H1 (cell line): ENCODE data around the gene ATP6V0D1. TPM values are rescaled to one million over a fixed set of nuclear protein-coding genes. Genes with fewer than 3 reads are reported as not detected.

ENCODE experiments used
- BACH1 ChIP-seq: IDR thresholded peaks from 2 replicates; pipeline ENCODE4 v1.6.1; 2012; ENCODE audit warnings: low read length, improper control_type of control experiment
- CBX8 ChIP-seq: fragments of 300-800, 300-1000 bp; sonication (generic); IDR thresholded peaks from 2 replicates; pipeline ENCODE4 v1.7.1; 2016; ENCODE audit warnings: low read depth, low read length, borderline replicate concordance
- CHD2 ChIP-seq: IDR thresholded peaks from 2 replicates; pipeline ENCODE4 v1.6.1; 2012; ENCODE audit warnings: low read length, improper control_type of control experiment
- CREB1 ChIP-seq: IDR thresholded peaks from 2 replicates; pipeline ENCODE4 v1.6.1; 2012; ENCODE audit warnings: inconsistent platforms
- CTBP2 ChIP-seq: IDR thresholded peaks from 2 replicates; pipeline ENCODE4 v1.7.0; 2011; ENCODE audit warnings: borderline replicate concordance, mild to moderate bottlenecking, moderate library complexity, mixed read lengths, low read length; ENCODE audit not compliant: insufficient read depth, insufficient read length
- GABPA ChIP-seq: IDR thresholded peaks from 2 replicates; pipeline ENCODE4 v1.6.1; 2011; ENCODE audit warnings: mild to moderate bottlenecking, low read length, moderate library complexity, borderline replicate concordance; ENCODE audit not compliant: insufficient read depth
- HDAC2 ChIP-seq, 2 experiments: fragments of 300-600 bp in 1 of 2; sonication (generic) in 1 of 2; IDR thresholded peaks; 2 replicates each; pipeline ENCODE4 v1.6.1; 2011 to 2012; ENCODE audit warnings: low read depth in 2 of 2, low read length in 2 of 2, mild to moderate bottlenecking in 2 of 2, moderate library complexity in 2 of 2, borderline replicate concordance in 1 of 2, inconsistent platforms in 1 of 2
- ZNF274 ChIP-seq: IDR thresholded peaks from 2 replicates; pipeline ENCODE4 v1.7.0; 2012; ENCODE audit warnings: low read length, borderline replicate concordance; ENCODE audit errors: extremely low read depth
- polyA plus RNA-seq, 7 experiments: library from polyadenylated mRNA; depleted of rRNA in 3 of 7; stranded (reverse) in 5 of 7; unstranded in 2 of 7; fragments of >200 nt in 5 of 7; fragments of 200-250 nt in 2 of 7; gene quantifications; 1 replicate in 5 of 7; 2 replicates in 1 of 7; 4 replicates in 1 of 7; pipeline versions ENCODE4 v1.2.1 to v1.2.3, GENCODE V29; 2011 to 2013; ENCODE audit warnings: missing spikeins in 2 of 7, mixed read lengths in 2 of 7
- total RNA-seq: library from RNA; stranded (reverse); fragmentation: NEBNext Ultra II Directional; extraction: Animal tissue kit (Norgen Biotek cat#: 25700); gene quantifications from 2 replicates; pipeline ENCODE4 v1.2.1, GENCODE V29; 2021
- TF ChIP-seq, protein P1 (sequence below): fragments of 300-600 bp; sonication (generic); IDR thresholded peaks from 2 replicates; pipeline ENCODE4 v1.7.1; 2012; ENCODE audit warnings: low read length, moderate library complexity, mild to moderate bottlenecking, inconsistent platforms; ENCODE audit not compliant: insufficient replicate concordance
- TF ChIP-seq, protein P2 (sequence below): IDR thresholded peaks from 2 replicates; pipeline ENCODE4 v1.6.1; 2012; ENCODE audit warnings: inconsistent platforms
- TF ChIP-seq, protein P3 (sequence below): IDR thresholded peaks from 2 replicates; pipeline ENCODE4 v1.6.1; 2011; ENCODE audit warnings: low read depth, mild to moderate bottlenecking, low read length; ENCODE audit not compliant: insufficient read depth

Gene ATP6V0D1
- total and polyA plus RNA-seq, 2 of the 8 experiments (the other 6 are each of a cell fraction or from before 2014, with no cell fraction given), result 47.3 to 134 TPM

DNA sequence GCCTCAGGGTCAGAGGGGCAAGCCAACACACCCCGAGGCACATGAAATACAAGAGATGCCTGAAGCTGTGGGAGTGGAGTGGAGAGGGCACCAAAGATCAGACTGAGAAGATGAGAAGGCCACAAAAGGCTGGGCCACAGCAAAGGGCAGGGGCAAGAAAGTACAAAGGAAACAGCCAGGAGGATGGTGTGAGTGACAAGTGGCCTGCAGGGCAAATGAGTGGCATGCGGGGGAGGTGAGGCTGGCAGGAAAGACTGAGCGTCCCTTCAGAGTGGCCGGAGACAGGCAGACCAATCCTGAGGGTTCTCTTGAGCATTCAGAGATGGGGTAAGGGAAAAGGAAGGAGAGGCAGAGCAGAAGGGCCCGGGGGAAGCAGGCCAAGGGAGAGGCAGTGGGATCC, 26.9 kb downstream of the ATP6V0D1 start (continued):
- TF ChIP-seq, protein P1, sequence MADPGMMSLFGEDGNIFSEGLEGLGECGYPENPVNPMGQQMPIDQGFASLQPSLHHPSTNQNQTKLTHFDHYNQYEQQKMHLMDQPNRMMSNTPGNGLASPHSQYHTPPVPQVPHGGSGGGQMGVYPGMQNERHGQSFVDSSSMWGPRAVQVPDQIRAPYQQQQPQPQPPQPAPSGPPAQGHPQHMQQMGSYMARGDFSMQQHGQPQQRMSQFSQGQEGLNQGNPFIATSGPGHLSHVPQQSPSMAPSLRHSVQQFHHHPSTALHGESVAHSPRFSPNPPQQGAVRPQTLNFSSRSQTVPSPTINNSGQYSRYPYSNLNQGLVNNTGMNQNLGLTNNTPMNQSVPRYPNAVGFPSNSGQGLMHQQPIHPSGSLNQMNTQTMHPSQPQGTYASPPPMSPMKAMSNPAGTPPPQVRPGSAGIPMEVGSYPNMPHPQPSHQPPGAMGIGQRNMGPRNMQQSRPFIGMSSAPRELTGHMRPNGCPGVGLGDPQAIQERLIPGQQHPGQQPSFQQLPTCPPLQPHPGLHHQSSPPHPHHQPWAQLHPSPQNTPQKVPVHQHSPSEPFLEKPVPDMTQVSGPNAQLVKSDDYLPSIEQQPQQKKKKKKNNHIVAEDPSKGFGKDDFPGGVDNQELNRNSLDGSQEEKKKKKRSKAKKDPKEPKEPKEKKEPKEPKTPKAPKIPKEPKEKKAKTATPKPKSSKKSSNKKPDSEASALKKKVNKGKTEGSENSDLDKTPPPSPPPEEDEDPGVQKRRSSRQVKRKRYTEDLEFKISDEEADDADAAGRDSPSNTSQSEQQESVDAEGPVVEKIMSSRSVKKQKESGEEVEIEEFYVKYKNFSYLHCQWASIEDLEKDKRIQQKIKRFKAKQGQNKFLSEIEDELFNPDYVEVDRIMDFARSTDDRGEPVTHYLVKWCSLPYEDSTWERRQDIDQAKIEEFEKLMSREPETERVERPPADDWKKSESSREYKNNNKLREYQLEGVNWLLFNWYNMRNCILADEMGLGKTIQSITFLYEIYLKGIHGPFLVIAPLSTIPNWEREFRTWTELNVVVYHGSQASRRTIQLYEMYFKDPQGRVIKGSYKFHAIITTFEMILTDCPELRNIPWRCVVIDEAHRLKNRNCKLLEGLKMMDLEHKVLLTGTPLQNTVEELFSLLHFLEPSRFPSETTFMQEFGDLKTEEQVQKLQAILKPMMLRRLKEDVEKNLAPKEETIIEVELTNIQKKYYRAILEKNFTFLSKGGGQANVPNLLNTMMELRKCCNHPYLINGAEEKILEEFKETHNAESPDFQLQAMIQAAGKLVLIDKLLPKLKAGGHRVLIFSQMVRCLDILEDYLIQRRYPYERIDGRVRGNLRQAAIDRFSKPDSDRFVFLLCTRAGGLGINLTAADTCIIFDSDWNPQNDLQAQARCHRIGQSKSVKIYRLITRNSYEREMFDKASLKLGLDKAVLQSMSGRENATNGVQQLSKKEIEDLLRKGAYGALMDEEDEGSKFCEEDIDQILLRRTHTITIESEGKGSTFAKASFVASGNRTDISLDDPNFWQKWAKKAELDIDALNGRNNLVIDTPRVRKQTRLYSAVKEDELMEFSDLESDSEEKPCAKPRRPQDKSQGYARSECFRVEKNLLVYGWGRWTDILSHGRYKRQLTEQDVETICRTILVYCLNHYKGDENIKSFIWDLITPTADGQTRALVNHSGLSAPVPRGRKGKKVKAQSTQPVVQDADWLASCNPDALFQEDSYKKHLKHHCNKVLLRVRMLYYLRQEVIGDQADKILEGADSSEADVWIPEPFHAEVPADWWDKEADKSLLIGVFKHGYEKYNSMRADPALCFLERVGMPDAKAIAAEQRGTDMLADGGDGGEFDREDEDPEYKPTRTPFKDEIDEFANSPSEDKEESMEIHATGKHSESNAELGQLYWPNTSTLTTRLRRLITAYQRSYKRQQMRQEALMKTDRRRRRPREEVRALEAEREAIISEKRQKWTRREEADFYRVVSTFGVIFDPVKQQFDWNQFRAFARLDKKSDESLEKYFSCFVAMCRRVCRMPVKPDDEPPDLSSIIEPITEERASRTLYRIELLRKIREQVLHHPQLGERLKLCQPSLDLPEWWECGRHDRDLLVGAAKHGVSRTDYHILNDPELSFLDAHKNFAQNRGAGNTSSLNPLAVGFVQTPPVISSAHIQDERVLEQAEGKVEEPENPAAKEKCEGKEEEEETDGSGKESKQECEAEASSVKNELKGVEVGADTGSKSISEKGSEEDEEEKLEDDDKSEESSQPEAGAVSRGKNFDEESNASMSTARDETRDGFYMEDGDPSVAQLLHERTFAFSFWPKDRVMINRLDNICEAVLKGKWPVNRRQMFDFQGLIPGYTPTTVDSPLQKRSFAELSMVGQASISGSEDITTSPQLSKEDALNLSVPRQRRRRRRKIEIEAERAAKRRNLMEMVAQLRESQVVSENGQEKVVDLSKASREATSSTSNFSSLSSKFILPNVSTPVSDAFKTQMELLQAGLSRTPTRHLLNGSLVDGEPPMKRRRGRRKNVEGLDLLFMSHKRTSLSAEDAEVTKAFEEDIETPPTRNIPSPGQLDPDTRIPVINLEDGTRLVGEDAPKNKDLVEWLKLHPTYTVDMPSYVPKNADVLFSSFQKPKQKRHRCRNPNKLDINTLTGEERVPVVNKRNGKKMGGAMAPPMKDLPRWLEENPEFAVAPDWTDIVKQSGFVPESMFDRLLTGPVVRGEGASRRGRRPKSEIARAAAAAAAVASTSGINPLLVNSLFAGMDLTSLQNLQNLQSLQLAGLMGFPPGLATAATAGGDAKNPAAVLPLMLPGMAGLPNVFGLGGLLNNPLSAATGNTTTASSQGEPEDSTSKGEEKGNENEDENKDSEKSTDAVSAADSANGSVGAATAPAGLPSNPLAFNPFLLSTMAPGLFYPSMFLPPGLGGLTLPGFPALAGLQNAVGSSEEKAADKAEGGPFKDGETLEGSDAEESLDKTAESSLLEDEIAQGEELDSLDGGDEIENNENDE, result no peak
- TF ChIP-seq, protein P2, sequence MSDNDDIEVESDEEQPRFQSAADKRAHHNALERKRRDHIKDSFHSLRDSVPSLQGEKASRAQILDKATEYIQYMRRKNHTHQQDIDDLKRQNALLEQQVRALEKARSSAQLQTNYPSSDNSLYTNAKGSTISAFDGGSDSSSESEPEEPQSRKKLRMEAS, result no peak
- TF ChIP-seq CTBP2 (no peak), GABPA (no peak), BACH1 (no peak), ZNF274 (no peak), HDAC2 (IDR thresholded peaks at IDR 0.05; ENCODE audit: borderline replicate concordance in 1 of 2, low read depth in 2 of 2, low read length in 2 of 2) (no peak), CREB1 (no peak), CHD2 (no peak), CBX8 (no peak)
- TF ChIP-seq, protein P3, sequence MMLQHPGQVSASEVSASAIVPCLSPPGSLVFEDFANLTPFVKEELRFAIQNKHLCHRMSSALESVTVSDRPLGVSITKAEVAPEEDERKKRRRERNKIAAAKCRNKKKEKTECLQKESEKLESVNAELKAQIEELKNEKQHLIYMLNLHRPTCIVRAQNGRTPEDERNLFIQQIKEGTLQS, result no peak
